HCEC 1CT (cell line): Measurements from ENCODE around the gene ADCY5.
A peak's percentile ranks its signal among the peaks of the same experiment; 100 is the strongest.

Experiments used
- DNase-seq: peaks from one replicate; pipeline ENCODE4 v3.0.0-alpha.2; 2017

The ADCY5 gene

GRCh38 chr3:123357275-123357674, 91.6 kb downstream of the ADCY5 start:
- DNase-seq, result no peak

DNA sequence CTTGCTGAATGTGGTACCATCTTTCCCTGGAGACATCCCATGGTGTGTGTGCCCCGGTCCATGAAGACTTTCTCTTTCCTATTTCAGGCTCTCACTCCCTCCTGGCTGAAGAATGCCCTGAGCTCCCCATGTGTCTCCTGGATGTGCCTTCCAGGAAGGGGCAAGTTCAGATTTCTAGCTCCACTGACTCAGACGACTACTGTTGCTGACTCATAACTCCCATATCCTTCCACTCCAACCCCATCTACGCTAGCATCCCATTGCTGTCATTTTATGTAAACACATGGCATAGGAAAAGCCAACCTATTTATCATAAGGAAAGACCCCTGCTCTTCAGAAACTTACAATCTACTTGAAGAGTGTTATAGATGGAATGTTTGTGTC, 95.0 kb downstream of the ADCY5 start:
- peak; percentile 60 for DNase-seq

DNA sequence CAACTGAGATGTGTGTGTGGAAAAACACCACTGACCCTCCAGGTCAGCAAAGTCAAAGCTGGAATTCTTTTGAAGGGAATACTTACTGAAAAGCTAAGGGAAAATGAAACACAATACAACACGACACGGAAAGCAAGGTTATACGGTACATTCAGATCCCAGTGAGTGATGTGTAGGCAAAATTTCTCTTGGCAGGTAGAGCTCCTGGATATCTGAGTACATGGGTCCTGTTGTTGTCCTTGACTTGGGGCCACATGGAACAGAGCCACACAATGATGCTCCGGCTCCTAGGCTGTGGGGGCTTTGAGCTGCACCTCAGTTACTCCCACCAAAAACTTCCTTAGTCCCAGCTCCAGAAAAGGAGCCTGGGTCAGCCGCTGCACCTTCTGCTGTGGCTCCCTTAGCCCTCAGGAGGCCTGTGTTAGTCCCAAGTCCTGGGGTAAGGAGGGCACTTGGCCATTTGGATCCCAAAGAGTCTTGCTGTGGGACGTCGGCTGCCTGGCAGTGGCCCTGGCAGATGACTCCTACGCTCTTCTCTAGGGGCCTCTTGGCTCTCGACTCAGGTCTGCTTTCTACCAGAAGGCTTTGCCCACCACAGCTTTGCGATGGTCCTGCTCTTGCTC, 95.6 kb downstream of the ADCY5 start:
- no peak for DNase-seq

- no peak for DNase-seq
These were observed 96.7 kb downstream of the ADCY5 start for GRCh38 chr3:123352134-123352554.

GRCh38 chr3:123351501-123351900, 97.4 kb downstream of the ADCY5 start:
- no peak for DNase-seq

DNA sequence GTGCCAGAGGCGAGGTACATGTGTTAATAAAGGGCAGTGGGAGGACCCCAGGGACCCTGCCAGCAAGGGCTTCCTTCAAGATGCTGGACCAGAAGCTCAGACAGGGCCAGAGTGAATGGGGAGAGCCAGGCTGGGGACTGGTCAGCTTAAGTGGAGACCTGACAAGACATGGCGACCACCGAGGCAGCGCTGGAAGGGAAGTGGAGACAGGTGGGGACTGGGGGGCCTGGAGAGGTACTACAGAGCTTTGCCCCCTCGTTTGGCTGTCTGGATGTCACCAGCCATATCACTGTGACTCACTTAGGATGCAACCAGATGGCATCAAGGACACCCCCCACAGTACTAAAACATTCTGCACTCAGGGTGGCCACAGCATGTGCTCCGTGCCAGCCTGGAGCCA, 97.9 kb downstream of the ADCY5 start:
- no peak for DNase-seq

GRCh38 chr3:123349566-123350435, 99.1 kb downstream of the ADCY5 start:
- DNase-seq, result no peak

- DNase-seq, result no peak
These were observed 99.7 kb downstream of the ADCY5 start for GRCh38 chr3:123349201-123349535.

DNA sequence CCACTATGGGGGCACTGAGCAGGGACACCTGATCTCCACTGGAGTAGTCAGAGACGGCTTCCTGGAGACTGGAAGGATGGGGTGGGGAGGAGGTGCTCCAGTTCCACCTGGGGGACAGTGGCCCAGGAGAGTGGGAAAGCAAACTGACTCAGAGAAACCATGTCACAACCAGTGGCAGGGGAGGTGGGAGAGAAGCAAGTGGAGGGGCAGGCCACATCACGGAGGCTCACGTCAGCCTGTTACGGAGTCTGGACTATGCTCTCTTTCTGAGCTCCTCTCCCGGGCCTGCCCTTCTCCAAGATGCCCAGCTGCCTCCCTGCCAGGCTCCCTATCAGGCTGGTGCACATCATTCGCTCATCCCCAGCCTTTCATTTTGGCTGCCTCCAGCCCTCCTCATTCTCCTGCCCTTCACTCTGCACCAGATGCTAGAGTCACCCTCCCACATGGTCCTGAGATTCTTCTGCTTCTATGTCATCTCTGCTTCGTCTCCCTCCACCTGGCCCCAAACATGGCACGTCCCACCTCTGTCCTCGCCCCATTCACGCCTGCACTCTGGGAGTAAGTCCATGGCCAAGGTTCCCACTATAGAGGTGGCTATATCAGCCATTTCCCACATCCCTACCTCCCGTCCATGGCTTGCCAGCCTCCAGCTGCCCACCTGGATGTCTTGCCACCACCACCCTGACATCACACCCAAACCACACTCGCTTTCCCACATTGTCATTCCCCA, 100.3 kb downstream of the ADCY5 start:
- DNase-seq, result no peak

DNA sequence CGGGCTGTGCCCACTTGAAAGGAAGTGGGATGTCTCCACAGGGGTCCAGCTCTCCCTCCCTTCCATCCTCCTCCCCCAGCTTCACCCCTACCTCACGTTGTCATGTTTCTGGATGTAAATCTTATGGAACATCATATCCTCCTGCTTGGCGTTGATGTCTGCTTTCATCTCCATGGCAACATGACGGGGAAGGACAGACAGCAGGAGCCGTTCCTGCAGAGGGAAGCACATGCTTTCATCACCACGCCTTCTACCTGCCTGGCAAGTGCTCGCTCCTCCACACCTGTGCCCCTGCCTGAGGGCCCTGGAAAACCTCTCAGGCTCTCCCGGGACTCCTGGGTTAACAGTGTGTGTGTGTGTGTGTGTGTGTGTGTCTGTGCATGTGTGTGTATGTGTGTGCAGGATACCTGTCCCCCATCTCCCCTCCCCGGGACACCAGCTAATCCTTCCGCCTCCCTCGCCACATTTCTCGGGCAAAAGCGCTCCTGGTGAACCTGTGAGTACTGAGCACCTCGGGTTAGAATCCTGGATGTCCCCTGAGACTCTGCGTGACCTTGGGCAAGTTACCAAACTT, 101.1 kb downstream of the ADCY5 start:
- DNase-seq, result no peak

DNA sequence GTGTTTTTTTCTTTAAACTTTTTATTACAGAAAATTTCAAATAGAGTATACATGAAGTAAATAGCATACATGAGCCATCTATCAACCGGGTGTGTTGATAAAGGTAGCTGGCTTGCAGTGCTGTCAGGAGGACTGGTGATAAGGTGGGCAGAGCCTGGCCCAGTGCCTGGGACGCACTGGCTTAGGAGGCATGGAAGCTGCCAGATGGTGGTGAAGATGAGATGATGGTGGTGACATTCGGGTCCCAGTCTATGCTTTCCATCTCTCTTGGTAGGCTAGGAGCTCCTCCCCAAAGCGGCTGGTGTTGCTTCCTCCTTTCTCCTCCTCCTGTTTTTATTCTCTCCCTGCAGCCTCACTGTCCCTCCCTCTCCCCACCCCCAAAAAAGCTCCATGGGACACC, 101.7 kb downstream of the ADCY5 start:
- no peak for DNase-seq

DNA sequence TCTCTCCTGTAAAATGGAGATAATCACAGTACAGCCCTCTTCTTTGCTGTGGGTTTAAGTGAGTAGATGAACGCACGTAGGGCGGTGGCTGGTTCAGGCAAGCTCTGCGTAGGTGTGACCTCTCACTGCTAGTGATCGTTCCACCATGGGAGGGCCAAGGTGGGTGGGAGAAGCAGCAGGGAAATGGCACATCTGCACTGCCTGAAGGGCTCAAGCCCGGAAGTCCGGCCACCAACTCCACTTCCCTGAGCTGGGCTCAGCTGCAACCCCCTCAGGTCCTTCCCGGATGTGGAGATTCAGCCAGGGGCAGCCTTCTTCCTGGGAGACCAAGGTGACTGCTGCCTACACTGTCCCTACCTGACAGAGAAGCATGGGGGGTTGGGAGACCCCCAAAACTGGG, 102.9 kb downstream of the ADCY5 start:
- no peak for DNase-seq

GRCh38 chr3:123344907-123345594, 103.8 kb downstream of the ADCY5 start:
- DNase-seq, result no peak

DNA sequence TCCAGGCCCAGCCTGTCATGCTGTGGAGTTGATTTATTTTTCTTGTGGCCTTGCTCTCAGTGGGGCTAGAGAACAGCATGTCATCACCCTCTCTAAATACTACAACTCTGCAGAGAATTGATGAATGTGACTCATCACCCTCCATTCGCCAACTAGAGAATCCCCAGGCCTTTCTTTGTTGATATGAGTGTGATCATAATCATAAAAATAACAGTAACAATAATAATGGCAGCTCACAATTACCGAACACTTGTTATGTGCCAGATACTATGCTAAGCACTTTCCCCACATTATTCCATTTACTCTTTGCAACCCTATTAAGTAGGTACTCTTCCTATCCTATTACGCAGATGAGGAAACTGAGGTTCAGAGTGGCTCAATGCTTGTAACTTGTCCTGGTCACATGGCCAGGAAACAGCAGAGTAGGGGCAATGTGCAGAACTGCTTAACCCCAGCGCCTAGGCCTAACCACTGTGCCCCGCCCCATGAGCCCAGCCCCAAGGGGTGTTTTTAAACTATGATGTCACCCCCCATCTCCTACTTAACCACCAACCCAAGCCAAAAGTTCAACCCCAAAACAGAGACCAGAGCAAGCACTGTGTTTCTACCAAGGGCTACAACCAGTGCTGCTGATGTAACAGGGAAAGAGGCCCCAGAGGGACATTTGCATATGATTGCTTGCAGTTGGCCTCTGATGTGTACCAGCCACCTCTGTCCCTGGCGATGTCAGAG, 104.5 kb downstream of the ADCY5 start:
- DNase-seq, result peak; percentile 52

- DNase-seq, result no peak
These were observed 105.4 kb downstream of the ADCY5 start for GRCh38 chr3:123343296-123344174.

DNA sequence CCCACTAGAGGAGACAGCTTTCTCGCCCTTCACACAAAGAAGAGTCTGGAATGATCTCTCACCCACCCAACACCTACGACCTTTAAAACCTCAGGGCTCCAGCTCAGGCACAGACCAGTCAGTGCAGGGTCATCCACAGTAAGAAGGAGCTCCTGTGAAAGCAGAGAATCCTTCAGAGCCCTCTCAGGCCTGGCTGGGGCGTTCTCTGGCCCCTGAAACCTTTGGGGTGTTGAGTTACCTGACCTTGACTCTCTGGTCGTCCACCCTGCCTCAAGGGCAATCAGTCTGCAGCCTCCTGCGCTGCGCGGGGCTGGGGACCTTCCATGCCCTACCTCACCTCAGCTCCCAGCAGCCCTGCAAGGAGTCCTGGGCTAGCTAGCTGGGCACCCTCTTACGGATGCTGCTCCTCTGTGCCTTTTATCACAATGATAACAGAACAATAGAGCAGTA, 106.2 kb downstream of the ADCY5 start:
- DNase-seq, result no peak

DNA sequence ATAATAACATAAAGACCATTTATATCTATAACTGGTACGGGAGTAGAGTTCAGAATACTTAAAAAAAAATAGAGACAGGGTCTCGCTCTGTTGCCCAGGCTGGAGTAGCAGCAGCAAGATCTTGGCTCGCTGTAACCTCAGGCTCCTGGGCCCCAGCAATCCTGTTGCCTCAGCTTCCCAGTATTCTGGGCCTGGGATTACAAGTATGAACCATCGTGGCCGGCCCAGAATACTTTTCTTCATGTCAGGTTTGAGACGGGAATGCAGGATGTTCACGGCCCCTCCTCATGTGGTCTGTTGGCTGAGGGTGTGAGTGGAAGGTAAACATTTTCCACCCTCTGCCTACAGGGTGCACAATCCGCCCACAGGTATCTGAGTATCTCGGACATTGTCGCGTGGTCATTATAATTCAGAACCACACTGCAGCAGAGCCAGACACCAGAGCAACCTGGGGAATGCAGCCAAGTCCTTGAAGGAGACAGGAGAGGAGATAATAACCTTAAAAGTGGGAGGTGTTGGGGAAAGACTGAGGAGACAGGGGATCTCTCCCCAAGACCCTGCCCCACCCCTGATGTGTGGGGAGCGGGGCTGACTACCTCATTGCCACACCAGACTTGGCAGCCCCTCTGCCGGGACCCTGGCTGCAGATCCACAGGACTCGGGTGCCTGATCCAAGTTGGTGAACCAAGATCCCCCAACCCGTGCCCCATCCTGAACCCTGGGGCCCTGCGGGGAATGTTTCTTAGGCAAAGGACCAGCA, 106.8 kb downstream of the ADCY5 start:
- no peak for DNase-seq

GRCh38 chr3:123340336-123340735, 108.6 kb downstream of the ADCY5 start:
- no peak for DNase-seq

- DNase-seq, result no peak
These were observed 109.6 kb downstream of the ADCY5 start for GRCh38 chr3:123339302-123339701.

GRCh38 chr3:123338620-123339061, 110.2 kb downstream of the ADCY5 start:
- DNase-seq, result no peak
